Measurements from ENCODE around the gene ID3.
A peak's percentile ranks its signal among the peaks of the same experiment; 100 is the strongest.
"Not testable (repeated sequence)": the region's sequence is repeated elsewhere in the genome, so short reads cannot be mapped to it uniquely, and the experiment has no call there.

The ID3 gene

DNA sequence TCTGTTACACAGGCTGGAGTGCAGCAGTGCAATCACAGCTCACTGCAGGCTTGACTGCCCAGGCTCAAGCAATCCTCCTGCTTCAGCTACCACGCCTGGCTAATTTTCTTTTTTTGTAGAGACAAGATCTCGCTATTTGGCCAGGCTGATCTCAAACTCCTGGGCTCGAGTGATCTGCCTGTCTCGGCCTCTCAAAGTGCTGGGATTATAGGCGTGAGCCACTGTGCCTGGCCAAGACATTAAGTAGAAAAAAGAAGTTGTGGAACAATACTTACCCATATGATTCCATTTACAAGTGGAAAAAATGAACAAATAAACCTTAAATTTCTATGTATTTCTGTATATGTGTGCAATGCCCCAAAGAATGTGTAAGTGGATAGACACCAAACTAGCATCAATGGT is 30.3 kb upstream of the ID3 start:
- no peak for DNase-seq (ENCODE audit: low read depth, low spot score)

DNA sequence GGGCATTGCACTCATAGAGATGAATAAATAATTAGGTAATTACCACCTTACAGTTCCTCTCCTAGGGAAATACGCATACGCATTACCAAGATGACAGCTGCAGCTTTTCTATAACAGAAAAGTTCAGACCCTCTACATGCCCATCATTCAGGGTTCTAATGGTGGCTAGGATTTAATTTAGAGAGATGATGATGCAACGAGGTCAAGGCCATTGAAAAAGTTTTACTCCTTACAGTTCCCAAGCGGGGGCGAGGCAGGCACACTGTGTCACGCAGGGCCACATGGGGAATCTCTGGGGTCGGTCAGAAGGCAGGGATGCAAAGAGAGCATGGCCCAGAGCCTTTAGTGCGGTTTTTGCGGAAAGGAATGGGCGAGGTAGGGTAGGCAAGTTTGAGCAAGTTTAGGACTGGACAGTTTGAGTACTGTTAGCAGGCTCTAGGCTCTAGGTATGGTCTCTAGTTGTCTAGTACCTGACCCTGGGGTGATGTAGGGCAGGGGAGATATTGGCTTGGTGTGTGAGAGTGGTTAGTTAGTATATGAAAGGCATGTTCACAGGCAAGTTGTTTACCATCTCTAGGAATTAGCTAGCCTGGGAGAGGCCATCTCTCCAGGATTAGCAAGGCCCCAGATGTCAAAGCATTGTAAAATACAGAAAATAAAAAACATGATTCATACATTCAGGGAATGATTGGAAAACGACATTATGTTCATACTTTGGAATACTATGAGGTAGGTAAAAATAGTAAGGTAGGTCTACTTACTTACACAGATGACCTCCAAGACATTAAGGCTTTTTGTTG is 29.6 kb upstream of the ID3 start:
- no peak for DNase-seq (ENCODE audit: low read depth, low spot score)

DNA sequence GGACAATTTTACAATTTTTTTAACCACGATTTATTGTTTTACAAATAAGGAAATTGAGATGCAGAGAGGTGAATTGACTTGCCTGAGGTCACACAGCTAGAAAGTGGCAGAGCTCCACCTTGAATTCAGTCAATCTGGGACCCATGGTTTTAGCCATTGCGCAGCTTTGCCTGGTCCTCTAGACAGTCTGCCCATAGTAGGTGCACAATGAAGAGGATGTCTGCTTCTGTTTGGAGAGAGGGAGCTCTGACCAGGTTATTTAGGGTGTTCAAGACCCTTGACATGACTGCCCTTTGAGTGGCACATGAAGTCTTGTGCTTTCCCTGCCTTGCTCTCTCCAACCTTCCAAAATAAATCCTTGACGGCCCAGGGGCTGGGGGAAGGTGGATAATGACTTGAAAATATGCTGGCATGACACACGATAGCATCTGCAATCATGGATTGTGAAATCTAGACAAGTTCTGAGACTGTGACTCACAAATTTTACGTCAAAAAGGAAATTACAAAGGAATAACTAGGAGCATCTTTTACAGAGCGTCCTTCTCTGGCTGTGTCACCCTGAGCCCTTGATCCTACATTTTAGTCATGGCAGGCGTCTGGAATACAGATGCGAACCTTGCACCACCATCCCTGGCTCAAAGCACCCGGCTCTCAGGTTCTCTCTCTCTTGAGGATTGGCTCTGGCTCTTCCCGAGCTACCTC is 26.2 kb upstream of the ID3 start:
- DNase-seq (ENCODE audit: low read depth, low spot score): no peak

- DNase-seq (ENCODE audit: low read depth, low spot score): not testable (repeated sequence)
These were observed 24.4 kb upstream of the ID3 start for GRCh38 chr1:23583727-23584126.

DNA sequence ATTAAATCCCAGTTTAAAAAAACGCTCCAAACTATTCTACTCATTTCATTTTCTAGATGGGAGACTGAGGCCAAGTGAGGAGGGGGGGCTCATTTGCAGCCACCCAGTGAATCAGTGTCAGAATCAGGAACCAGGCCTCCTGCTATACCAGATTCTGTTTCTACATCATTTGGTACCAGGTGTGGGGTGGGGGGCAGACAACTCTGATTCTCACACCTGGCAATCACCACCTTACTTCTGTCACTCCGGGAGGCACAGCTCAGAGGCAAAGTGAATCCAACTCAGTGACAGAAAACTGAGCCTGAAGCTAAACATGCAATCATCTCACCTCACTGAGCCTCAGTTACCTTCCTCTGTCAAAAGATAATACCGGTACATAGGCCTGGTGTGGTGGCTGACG is 23.5 kb upstream of the ID3 start:
- DNase-seq (ENCODE audit: low read depth, low spot score): no peak

DNA sequence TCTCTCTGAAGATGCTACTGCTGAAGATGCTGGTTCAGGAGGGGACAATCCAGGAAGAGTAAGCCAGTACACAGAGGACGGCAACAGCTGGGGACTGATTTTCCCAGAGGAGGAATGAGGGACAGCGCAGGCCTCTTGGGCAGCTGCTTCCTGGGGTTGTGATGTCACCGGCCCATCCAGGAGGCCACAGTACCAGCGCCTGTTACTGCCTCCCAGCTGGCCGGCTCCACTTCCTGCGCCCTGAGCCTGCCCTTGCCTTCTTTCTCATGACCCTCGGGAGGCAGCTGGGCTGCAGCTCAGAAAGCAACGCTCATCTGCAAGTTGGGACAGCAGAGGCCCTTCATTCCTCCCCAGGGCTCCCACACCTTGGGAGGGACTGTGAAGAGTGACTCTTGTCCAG is 21.9 kb upstream of the ID3 start:
- DNase-seq (ENCODE audit: low read depth, low spot score): peak; percentile 56

DNA sequence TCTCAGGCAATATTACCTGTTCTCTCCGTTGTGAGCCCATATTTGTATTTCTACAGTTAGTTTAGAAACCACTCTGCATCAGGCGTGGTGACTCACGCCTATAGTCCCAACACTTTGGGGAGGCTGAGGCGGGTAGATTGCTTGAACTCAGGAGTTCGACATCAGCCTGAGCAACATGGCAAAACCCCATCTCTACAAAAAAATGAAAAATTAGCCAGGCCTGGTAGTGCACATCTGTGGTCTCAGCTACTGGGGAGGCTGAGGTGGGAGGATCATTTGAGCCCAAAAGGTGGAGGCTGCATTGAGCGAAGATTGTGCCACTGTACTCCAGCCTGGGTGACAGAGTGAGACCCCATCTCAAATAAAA is 19.7 kb upstream of the ID3 start:
- DNase-seq (ENCODE audit: low read depth, low spot score): no peak

DNA sequence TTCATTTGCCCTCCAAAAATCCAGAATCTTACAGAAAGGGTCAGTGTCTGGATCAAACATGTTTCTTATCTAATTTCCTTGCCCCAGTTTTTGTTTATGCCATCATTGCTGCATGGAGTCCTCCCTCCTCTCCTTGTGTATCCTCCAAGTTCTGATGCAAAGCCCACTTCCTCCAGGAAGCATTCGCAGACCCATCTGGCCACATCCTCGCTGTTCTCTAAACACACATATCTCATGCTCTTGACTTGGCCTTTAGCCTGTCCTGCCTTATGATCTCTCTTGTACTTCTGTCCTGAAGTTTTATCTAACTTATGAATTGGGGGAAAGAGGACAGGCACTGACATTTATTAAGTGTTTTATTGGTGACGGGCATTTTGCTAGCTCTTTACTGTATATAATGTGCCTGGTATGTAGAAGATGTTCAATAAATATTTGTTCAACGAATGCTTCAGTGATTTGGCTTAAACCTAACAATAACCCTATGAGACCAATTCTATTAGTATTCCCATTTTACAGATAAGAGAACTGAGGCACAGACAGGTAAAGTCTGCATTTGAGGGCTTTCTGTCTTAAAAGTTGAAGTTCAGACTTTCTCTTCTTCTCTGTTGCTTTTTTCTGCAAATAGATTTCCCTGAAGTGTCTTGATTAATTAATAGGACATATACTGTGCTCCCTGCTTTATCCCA is 19.2 kb upstream of the ID3 start:
- no peak for DNase-seq (ENCODE audit: low read depth, low spot score)

GRCh38 chr1:23577056-23578004 is 18.0 kb upstream of the ID3 start:
- DNase-seq (ENCODE audit: low read depth, low spot score): peak; percentile 48

- DNase-seq (ENCODE audit: low read depth, low spot score): no peak
These were observed 17.2 kb upstream of the ID3 start for GRCh38 chr1:23576338-23577055.

DNA sequence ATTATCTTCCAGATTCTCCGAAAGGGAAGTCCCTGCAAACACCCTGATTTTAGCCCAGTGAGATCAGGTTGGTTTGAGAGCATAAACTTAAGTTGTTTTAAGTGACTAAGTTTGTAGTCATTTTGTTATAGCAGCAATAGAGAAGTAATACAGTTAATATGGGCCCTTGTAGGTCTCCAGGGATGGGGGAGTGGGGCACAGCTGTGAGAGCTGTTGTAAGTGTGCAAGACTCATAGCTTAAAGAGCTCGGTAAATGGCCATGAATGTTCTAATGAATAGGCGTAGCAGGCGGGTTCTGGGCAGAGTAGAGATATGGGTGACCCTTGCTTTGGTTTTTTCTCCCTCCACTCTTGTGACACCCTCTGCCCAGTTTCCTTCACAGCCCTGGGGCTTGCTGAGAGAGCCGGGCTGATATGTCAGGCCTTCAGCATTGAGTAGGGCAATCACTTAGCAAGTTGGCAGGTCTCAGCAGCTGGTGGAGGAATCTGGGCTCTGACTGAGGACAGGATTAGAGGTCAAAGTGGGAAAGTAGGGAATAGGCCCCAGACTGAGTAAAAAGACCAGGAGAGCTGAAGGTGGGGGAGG is 16.0 kb upstream of the ID3 start:
- DNase-seq (ENCODE audit: low read depth, low spot score): no peak

DNA sequence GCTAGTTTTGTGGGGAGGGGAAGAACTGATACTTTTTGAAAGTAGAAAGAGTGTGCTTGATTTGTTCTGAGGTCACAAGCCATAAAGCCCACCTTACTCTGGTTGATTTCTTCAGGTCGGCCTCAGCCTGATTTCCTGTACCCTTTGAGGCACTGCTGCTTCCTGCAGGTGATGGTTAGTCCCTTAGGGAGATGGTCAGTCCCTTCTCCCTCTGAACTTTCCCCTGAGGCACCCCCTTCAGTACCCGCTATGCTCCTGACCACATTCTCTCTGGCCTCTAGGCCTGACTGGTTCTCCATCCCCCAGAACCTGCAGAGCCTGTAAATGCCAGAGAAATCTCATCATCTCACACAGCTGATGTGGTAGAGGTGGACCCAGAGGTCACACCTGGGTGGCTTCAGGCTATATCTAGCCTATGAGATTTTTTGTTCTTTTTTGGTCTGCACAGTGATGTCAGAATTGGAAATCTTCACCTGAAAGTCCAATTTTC is 15.0 kb upstream of the ID3 start:
- peak; percentile 63 for DNase-seq (ENCODE audit: low read depth, low spot score)

DNA sequence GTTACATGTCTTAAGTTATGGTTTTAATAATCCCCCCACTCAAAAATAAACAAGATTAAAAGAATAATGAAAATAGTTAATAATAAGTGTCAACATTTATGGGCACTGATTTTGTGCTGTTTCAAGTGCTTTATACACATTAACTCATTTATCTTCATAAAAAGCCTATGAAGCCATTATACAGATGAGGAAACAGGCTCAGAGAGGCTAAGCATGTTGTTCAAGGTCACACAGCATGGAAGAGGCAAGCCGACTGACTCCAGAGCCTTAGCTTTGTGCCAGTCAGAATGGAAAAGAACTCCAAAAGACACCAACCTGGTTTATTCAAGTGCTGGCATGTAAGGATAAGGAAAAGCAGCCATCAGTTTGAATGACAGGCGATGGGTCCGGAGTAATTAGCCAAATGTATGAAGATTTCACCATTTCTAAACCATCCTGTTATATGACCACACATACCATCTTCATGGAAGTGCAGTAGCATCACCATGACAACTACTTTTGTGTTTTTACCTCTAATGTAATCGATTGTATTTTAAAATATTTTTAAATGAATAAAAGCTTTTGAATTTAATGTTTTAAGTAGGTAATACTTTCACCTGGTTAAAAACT is 14.4 kb upstream of the ID3 start:
- no peak for DNase-seq (ENCODE audit: low read depth, low spot score)

GRCh38 chr1:23571465-23571864 is 12.2 kb upstream of the ID3 start:
- no peak for DNase-seq (ENCODE audit: low read depth, low spot score)

GRCh38 chr1:23570001-23570691 is 10.8 kb upstream of the ID3 start:
- DNase-seq (ENCODE audit: low read depth, low spot score): no peak

- no peak for DNase-seq (ENCODE audit: low read depth, low spot score)
These were observed 9.5 kb upstream of the ID3 start for GRCh38 chr1:23568608-23569383.

DNA sequence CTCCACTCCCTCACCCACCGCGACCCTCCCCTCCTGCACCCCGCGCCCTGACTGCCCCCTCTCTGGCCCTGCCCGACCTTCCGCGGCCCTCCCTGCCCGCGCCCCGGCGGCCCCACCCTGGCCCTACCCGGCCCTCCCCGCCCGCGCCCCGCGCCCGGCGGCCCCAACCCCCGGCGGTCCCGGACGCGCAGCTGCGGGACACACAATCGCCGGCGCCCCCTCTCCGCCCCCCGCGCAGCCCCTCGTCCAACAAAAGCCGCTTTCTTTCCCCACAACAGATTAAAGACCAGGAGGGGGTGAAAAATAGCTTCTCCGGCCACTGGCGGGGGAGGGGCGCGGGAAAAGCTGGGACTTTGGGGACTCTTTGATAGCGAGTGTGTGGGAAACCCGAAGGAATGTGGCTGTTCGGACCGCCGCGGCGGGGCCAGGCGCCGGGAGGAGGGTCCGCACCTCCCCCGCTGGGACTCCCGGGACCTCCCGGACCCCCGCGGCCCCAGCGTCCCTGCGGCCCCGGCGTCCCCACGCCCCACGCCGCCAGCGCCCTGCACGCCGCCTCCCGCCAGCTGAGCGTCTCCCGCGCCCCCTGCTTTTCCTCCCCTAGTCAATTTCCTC is 8.8 kb upstream of the ID3 start:
- no peak for DNase-seq (ENCODE audit: low read depth, low spot score)

- no peak for DNase-seq (ENCODE audit: low read depth, low spot score)
These were observed 8.3 kb upstream of the ID3 start for GRCh38 chr1:23567629-23567995.

Data from ELF-1 (cell line).